Endothelial cell of umbilical vein (primary cell): ENCODE results near the gene TMEM174. TPM values are rescaled to one million over a fixed set of nuclear protein-coding genes. Genes with fewer than 3 reads are reported as not detected.

Source experiments
- BruUV-seq: library from RNA; stranded (reverse); fragments of 400-500 nt; replicated peaks from 2 replicates; lab custom pipeline; 2021; lab: Mats Ljungman, UMichigan
- CTCF ChIA-PET: fragments of 300-600, 350-600 bp; sonication (Branson Sonifier 250); formaldehyde crosslinking; loops from one replicate; lab custom pipeline; 2021; ENCODE audit warnings: antibody characterized with exemption, inconsistent platforms; lab: Charles Lee
- POLR2A ChIA-PET: fragments of 300-600, 350-600 bp; sonication (Branson Sonifier 250); formaldehyde crosslinking; loops from one replicate; lab custom pipeline; 2021; ENCODE audit warnings: antibody characterized with exemption, inconsistent platforms; lab: Charles Lee
- DNase-seq: peaks from one replicate; pipeline ENCODE4 v3.0.0-alpha.2; 2011; ENCODE audit warnings: low read depth, low spot score
- FAIRE-seq: peaks from 2 replicates; lab custom pipeline; 2011; peaks lifted over from hg19 to GRCh38; lab: Jason Lieb, UNC
- H2AFZ ChIP-seq: 2 replicates; pipeline ENCODE4 v1.6.0; 2012; ENCODE audit warnings: low read depth, low read length, control low read depth, inconsistent platforms
- H3K27ac ChIP-seq: 2 replicates; pipeline ENCODE4 v1.5.1; 2011; ENCODE audit warnings: low read depth, mild to moderate bottlenecking, control low read depth, low read length, moderate library complexity; ENCODE audit not compliant: insufficient read depth
- H3K27me3 ChIP-seq, 2 experiments: 2 replicates each; pipeline versions ENCODE4 v1.6.0 to v1.6.1; 2011; ENCODE audit warnings: low read length in 2 of 2, mixed read lengths in 1 of 2; ENCODE audit not compliant: control insufficient read depth in 2 of 2, insufficient read depth in 2 of 2
- H3K36me3 ChIP-seq, 2 experiments: 2 replicates in 1 of 2; 3 replicates in 1 of 2; pipeline ENCODE4 v1.5.1; 2011; ENCODE audit warnings: low read length in 2 of 2, mild to moderate bottlenecking in 1 of 2, moderate library complexity in 1 of 2; ENCODE audit not compliant: control insufficient read depth in 2 of 2, insufficient read depth in 2 of 2; ENCODE audit errors: extremely low read depth in 1 of 2
- H3K4me1 ChIP-seq: 3 replicates; pipeline ENCODE4 v1.5.1; 2011; ENCODE audit warnings: mild to moderate bottlenecking, low read length; ENCODE audit not compliant: control insufficient read depth, insufficient read depth; ENCODE audit errors: extremely low read depth
- H3K4me2 ChIP-seq: 2 replicates; pipeline ENCODE4 v1.6.1; 2011; ENCODE audit warnings: low read length, control low read depth, mixed read lengths; ENCODE audit not compliant: insufficient read depth
- H3K4me3 ChIP-seq, 3 experiments: fragments of 200-600 bp in 1 of 3; sonication (generic), shearing (Covaris generic) in 1 of 3; replicated peaks in 1 of 3; 2 replicates each; pipeline ENCODE4 v1.5.1; 2011 to 2016; ENCODE audit warnings: control low read depth in 3 of 3, low read length in 3 of 3, mild to moderate bottlenecking in 2 of 3, inconsistent platforms in 1 of 3, low read depth in 1 of 3, moderate library complexity in 1 of 3; ENCODE audit not compliant: insufficient read depth in 1 of 3
- H3K79me2 ChIP-seq: 2 replicates; pipeline ENCODE4 v1.6.0; 2012; ENCODE audit warnings: low read length, inconsistent platforms; ENCODE audit not compliant: control insufficient read depth, insufficient read depth
- H3K9ac ChIP-seq: replicated peaks from 2 replicates; pipeline ENCODE3; 2011; ENCODE audit warnings: low read length, control low read depth; ENCODE audit not compliant: insufficient read depth; ENCODE audit errors: extremely low read depth
- H3K9me1 ChIP-seq: replicated peaks from 3 replicates; pipeline ENCODE4 v1.6.0; 2011; ENCODE audit warnings: mild to moderate bottlenecking, low read length; ENCODE audit not compliant: control insufficient read depth, insufficient read depth; ENCODE audit errors: extremely low read depth
- H3K9me3 ChIP-seq: replicated peaks from 2 replicates; pipeline ENCODE4 v1.5.1; 2012; ENCODE audit warnings: low read length, inconsistent platforms; ENCODE audit not compliant: control insufficient read depth, insufficient read depth
- H4K20me1 ChIP-seq: replicated peaks from 2 replicates; pipeline ENCODE3; 2011; ENCODE audit warnings: mild to moderate bottlenecking, low read length; ENCODE audit not compliant: control insufficient read depth, insufficient read depth; ENCODE audit errors: extremely low read depth
- CTCF ChIP-seq, 2 donors: IDR thresholded peaks; 1 replicate in 1 of 2; 2 replicates in 1 of 2; pipeline ENCODE4 v1.5.1; 2011; ENCODE audit warnings: low read length in 2 of 2, mild to moderate bottlenecking in 2 of 2, moderate library complexity in 2 of 2, control low read depth in 1 of 2, inconsistent platforms in 1 of 2, low read depth in 1 of 2; ENCODE audit not compliant: insufficient read depth in 1 of 2; ENCODE audit errors: extremely low read depth in 1 of 2
- EZH2 ChIP-seq: IDR thresholded peaks from 2 replicates; pipeline ENCODE4 v1.6.1; 2012; ENCODE audit warnings: borderline replicate concordance, low read depth, mild to moderate bottlenecking, moderate library complexity, low read length, inconsistent platforms; ENCODE audit not compliant: severe bottlenecking
- FOS ChIP-seq: IDR thresholded peaks from 2 replicates; pipeline ENCODE4 v1.6.1; 2011; ENCODE audit warnings: mild to moderate bottlenecking, low read length, moderate library complexity, borderline replicate concordance; ENCODE audit not compliant: insufficient read depth
- GATA2 ChIP-seq: IDR thresholded peaks from 2 replicates; pipeline ENCODE4 v1.7.0; 2011; ENCODE audit warnings: low read depth, mild to moderate bottlenecking, moderate library complexity, mixed read lengths, low read length; ENCODE audit not compliant: insufficient read length, insufficient read depth
- JUN ChIP-seq: IDR thresholded peaks from 2 replicates; pipeline ENCODE4 v1.6.1; 2011; ENCODE audit warnings: borderline replicate concordance, low read depth; ENCODE audit not compliant: insufficient read length, insufficient read depth
- MAX ChIP-seq: IDR thresholded peaks from 2 replicates; pipeline ENCODE4 v1.6.1; 2011; ENCODE audit not compliant: insufficient read depth, insufficient read length
- MYC ChIP-seq: IDR thresholded peaks from one replicate; pipeline ENCODE4 v1.6.1; 2011; ENCODE audit warnings: mild to moderate bottlenecking, low read depth, low read length
- POLR2A ChIP-seq: IDR thresholded peaks from 2 replicates; pipeline ENCODE4 v1.6.1; 2012; ENCODE audit warnings: low read depth, mild to moderate bottlenecking, control low read depth, low read length
- POLR2AphosphoS5 ChIP-seq: IDR thresholded peaks from 2 replicates; pipeline ENCODE4 v1.6.1; 2012; ENCODE audit warnings: low read depth, mild to moderate bottlenecking, control low read depth, low read length, moderate library complexity; ENCODE audit not compliant: insufficient read depth
- dilution Hi-C: fragments of 300-500 bp; cut with MboI; formaldehyde crosslinking; loops from one replicate; pipeline ENCODE4 v1.15.0; 2019; ENCODE audit warnings: low sequenced_read_pairs; ENCODE audit not compliant: extremely low pct_ligation_motif_present
- intact Hi-C: fragments of 100-400 bp; cut with micrococcal nuclease; formaldehyde crosslinking; loops from one replicate; pipeline ENCODE4 v1.10.0; 2022
- polyA plus RNA-seq, 4 experiments: library from polyadenylated mRNA; depleted of rRNA in 3 of 4; stranded (reverse) in 3 of 4; unstranded in 1 of 4; fragments of >200 nt; gene quantifications; 2 replicates each; pipeline versions ENCODE4 v1.2.1 to v1.2.3, GENCODE V29; 2011 to 2012; ENCODE audit warnings: missing spikeins in 1 of 4
- total RNA-seq: library from RNA; stranded (reverse); gene quantifications from 2 replicates; pipeline ENCODE4 v1.2.3, GENCODE V29; 2021

TMEM174 gene
- total and polyA plus RNA-seq, 2 donors (not counting 3 experiments of a cell fraction or from before 2014, with no cell fraction given), result not detected

- Histone ChIP-seq H3K36me3 (no peaks in the 10 kb centered on the region), H3K9ac (no peak overlapping the region), H3K4me3 (no peak overlapping the region), H3K9me3 (no peaks in the 10 kb centered on the region), H2AFZ (no peak overlapping the region), H3K79me2 (no peaks in the 10 kb centered on the region), H3K4me1 (no peaks in the 10 kb centered on the region), H4K20me1 (no peaks in the 10 kb centered on the region), H3K9me1 (no peaks in the 10 kb centered on the region), H3K27ac (no peak overlapping the region), H3K4me2 (no peak overlapping the region), H3K27me3 (peaks cover 28 to 70% of the 10 kb centered on the region in 2 experiments)
- intact Hi-C loops, result loop anchor here (10.0 kb wide), 1 partner anchor 249 kb away; no protein-coding TSS in a partner anchor
- dilution Hi-C loops, result no loop called here
- ChIA-PET POLR2A (no interaction called here), CTCF (no interaction called here)
- FAIRE-seq (no peak), DNase-seq (no peak)
- no TSS peak for BruUV-seq
- no peak for TF ChIP-seq POLR2A
- TF ChIP-seq GATA2, result no peak
- TF ChIP-seq CTCF (IDR thresholded peaks at IDR 0.05; ENCODE audit: extremely low read depth in 1 of 2, insufficient read depth in 1 of 2, low read depth in 1 of 2, low read length in 2 of 2), result no peak
- no peak for TF ChIP-seq MAX
- TF ChIP-seq JUN, result no peak
- TF ChIP-seq MYC, result no peak
- TF ChIP-seq EZH2, result no peak
- TF ChIP-seq FOS, result no peak
- TF ChIP-seq POLR2AphosphoS5, result no peak
Measured at GRCh38 chr5:73174100-73174815, 1.3 kb downstream of the TMEM174 start.
